ENCODE data around the gene NCEH1. TPM values are rescaled to one million over a fixed set of nuclear protein-coding genes. Genes with fewer than 3 reads are reported as not detected.

The NCEH1 gene
- total and polyA plus RNA-seq, 2 of the 4 experiments (the other 2 are of a cell fraction), result 22.3 to 23.3 TPM

DNA sequence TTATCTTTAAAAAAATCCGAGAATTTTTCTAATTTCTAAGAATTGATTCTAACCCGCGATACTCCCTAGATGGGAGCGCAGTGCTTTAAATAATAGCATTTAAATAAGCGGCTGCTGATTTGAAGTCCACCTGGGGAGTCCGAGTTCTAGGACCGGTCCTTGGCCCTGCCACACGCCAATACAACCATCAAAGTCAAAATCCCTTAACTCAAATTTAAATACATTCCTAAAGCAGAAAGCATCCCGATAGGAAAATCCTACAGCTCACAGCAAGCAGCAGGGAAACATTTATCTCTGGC, 39.2 kb upstream of the NCEH1 start:
- no peak for ATAC-seq (ENCODE audit: low read depth)
- Histone ChIP-seq H3K4me2 (ENCODE audit: low read depth, low read length) (peak overlapping the region; percentile 77), H3K79me1 (ENCODE audit: low read depth in 1 of 2, low read length in 2 of 2) (peaks cover 10 to 13% of the 10 kb centered on the region in 2 experiments), H3K14ac (replicated peaks; ENCODE audit: low read depth, low read length) (peak overlapping the region; percentile 71), H3K27me3 (ENCODE audit: control insufficient read depth, insufficient read depth, low read length) (no peaks in the 10 kb centered on the region), H4K91ac (ENCODE audit: insufficient read depth, low read depth, low read length) (peak overlapping the region; percentile 73; the same call in 1 of the 2 replicates), H2AFZ (replicated peaks; ENCODE audit: low read length, poor library complexity) (peak overlapping the region; percentile 19), H3K9me1 (ENCODE audit: insufficient read depth, low read length) (no peaks in the 10 kb centered on the region), H3K36me3 (ENCODE audit: control insufficient read depth, insufficient read depth, low read length) (no peaks in the 10 kb centered on the region), H3K4me3 (ENCODE audit: insufficient read depth, low read depth, low read length) (peak overlapping the region; percentile 39), H2BK15ac (ENCODE audit: low read depth, low read length) (peak overlapping the region; percentile 85; the same call in 1 of the 3 replicates), H4K8ac (ENCODE audit: low read depth in 2 of 2, low read length in 2 of 2) (peak overlapping the region; percentile 82 to 88), H2AK9ac (replicated peaks; ENCODE audit: low read depth, low read length, poor library complexity) (peak overlapping the region; percentile 63), H3K4ac (ENCODE audit: low read depth, low read length) (peak overlapping the region; percentile 80), H3K56ac (ENCODE audit: extremely low read depth, insufficient read depth, low read length) (peak overlapping the region; percentile 75), H3K9ac (ENCODE audit: low read depth, low read length) (peak overlapping the region; percentile 36; the same call in 1 of the 2 replicates), H3K18ac (ENCODE audit: low read depth, low read length) (peak overlapping the region; percentile 29), H2AK5ac (ENCODE audit: low read depth, low read length) (peak overlapping the region; percentile 37; the same call in 1 of the 2 replicates), H3K27ac (ENCODE audit: insufficient read depth, low read length) (peak overlapping the region; percentile 63), H2BK20ac (ENCODE audit: low read depth, low read length) (peak overlapping the region; percentile 54), H4K20me1 (ENCODE audit: insufficient read depth, low read length) (no peaks in the 10 kb centered on the region), H3K23ac (ENCODE audit: low read depth, low read length) (peak overlapping the region; percentile 50), H3K4me1 (ENCODE audit: control insufficient read depth, insufficient read depth, low read length) (no peaks in the 10 kb centered on the region; the same call in 1 of the 2 replicates), H2BK120ac (ENCODE audit: low read depth, low read length) (peak overlapping the region; percentile 80), H3K9me3 (ENCODE audit: control insufficient read depth, insufficient read depth, low read length) (no peaks in the 10 kb centered on the region), H2BK5ac (ENCODE audit: low read depth, low read length, poor library complexity, severe bottlenecking) (peak overlapping the region; percentile 73), H4K5ac (ENCODE audit: low read depth, low read length) (peak overlapping the region; percentile 41; the same call in 1 of the 2 replicates)
- dilution Hi-C loops (cut with HindIII; ENCODE audit: low sequenced_read_pairs, unreplicated experiment), result no loop called here
- no peak for DNase-seq
- in situ Hi-C loops (cut with MboI; ENCODE audit: low sequenced_read_pairs), result no loop called here
- BruUV-seq (replicated peaks), result no TSS peak
- 78% methylated on average over 4 of the region's 9 CpGs; no CpG with 5 or more reads in 1 of the 2 experiments for WGBS, 2 experiments (ENCODE audit: extremely low coverage in 2 of 2, insufficient read length in 1 of 2)
- ChIA-PET POLR2A (ENCODE audit: unreplicated experiment) (interaction anchor here (0.6 kb wide), 3 partner anchors 37 to 587 kb away, joined by 3 to 6 read pairs (median 3); no protein-coding TSS in a partner anchor), CTCF (interaction anchor here (0.7 to 2.0 kb wide), 8 partner anchors 17 to 77 kb away, joined by 3 to 8 read pairs (median 3); no protein-coding TSS in a partner anchor)
- intact Hi-C loops (cut with micrococcal nuclease), result loop anchor here (1.0 kb wide), 2 partner anchors 39 to 77 kb away; partner anchors contain the start of gene NCEH1
- TF ChIP-seq POLR2A (IDR thresholded peaks at IDR 0.05; ENCODE audit: low read depth, low read length), result peak; percentile 85
- TF ChIP-seq, protein P1, sequence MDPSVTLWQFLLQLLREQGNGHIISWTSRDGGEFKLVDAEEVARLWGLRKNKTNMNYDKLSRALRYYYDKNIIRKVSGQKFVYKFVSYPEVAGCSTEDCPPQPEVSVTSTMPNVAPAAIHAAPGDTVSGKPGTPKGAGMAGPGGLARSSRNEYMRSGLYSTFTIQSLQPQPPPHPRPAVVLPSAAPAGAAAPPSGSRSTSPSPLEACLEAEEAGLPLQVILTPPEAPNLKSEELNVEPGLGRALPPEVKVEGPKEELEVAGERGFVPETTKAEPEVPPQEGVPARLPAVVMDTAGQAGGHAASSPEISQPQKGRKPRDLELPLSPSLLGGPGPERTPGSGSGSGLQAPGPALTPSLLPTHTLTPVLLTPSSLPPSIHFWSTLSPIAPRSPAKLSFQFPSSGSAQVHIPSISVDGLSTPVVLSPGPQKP (IDR thresholded peaks at IDR 0.05; ENCODE audit: borderline replicate concordance, low read depth, low read length), result no peak

All from IMR-90 (cell line).